HEK293T (cell line): ENCODE measurements around the gene AXL.
"Not testable (repeated sequence)": the region's sequence is repeated elsewhere in the genome, so short reads cannot be mapped to it uniquely, and the experiment has no call there.

Source experiments
- CTCF ChIA-PET: fragments of 350-600 bp; formaldehyde crosslinking; extraction: SDS; loops from one replicate; lab custom pipeline; 2021; ENCODE audit warnings: antibody characterized with exemption, inconsistent platforms; lab: Yijun Ruan, JAX
- POLR2A ChIA-PET: fragments of 350-600 bp; formaldehyde crosslinking; extraction: SDS; loops from one replicate; lab custom pipeline; 2020; ENCODE audit warnings: antibody characterized with exemption, inconsistent platforms; lab: Yijun Ruan, JAX
- DNase-seq: peaks from one replicate; pipeline ENCODE4 v3.0.0; 2012; ENCODE audit warnings: mixed read lengths; ENCODE audit errors: extremely low spot score
- ARNT ChIP-seq: fragments of 450-650 bp; IDR thresholded peaks from 2 replicates; pipeline ENCODE4 v1.6.1; 2017; ENCODE audit warnings: mild to moderate bottlenecking
- BHLHE40 ChIP-seq: fragments of 450-650 bp; IDR thresholded peaks from 2 replicates; pipeline ENCODE4 v1.6.1; 2016; ENCODE audit warnings: mild to moderate bottlenecking, moderate library complexity, borderline replicate concordance
- CTBP1 ChIP-seq: fragments of 450-650 bp; IDR thresholded peaks from 2 replicates; pipeline ENCODE4 v1.6.1; 2016; ENCODE audit warnings: borderline replicate concordance
- ELF4 ChIP-seq: fragments of 450-650 bp; IDR thresholded peaks from 2 replicates; pipeline ENCODE4 v1.6.1; 2017; ENCODE audit warnings: antibody characterized with exemption
- FOXA1 ChIP-seq: fragments of 450-650 bp; IDR thresholded peaks from 2 replicates; pipeline ENCODE4 v1.6.1; 2016; ENCODE audit warnings: mild to moderate bottlenecking
- FOXK2 ChIP-seq: fragments of 450-650 bp; IDR thresholded peaks from 2 replicates; pipeline ENCODE4 v1.6.1; 2016; ENCODE audit warnings: mild to moderate bottlenecking
- FOXM1 ChIP-seq: fragments of 450-650 bp; IDR thresholded peaks from 2 replicates; pipeline ENCODE4 v1.6.1; 2017; ENCODE audit warnings: mild to moderate bottlenecking, borderline replicate concordance
- HDGF ChIP-seq: fragments of 450-650 bp; IDR thresholded peaks from 2 replicates; pipeline ENCODE4 v1.6.1; 2017; ENCODE audit warnings: antibody characterized with exemption, borderline replicate concordance
- L3MBTL2 ChIP-seq: fragments of 450-650 bp; conservative IDR thresholded peaks from 2 replicates; pipeline ENCODE4 v1.6.1; 2016; ENCODE audit warnings: mild to moderate bottlenecking
- LEF1 ChIP-seq: fragments of 450-650 bp; IDR thresholded peaks from 2 replicates; pipeline ENCODE4 v1.6.1; 2017; ENCODE audit warnings: mild to moderate bottlenecking, borderline replicate concordance
- NFRKB ChIP-seq: fragments of 450-650 bp; IDR thresholded peaks from 2 replicates; pipeline ENCODE4 v1.6.1; 2016; ENCODE audit warnings: mild to moderate bottlenecking, moderate library complexity
- SP1 ChIP-seq: fragments of 450-650 bp; IDR thresholded peaks from 2 replicates; pipeline ENCODE4 v1.6.1; 2017
- SUZ12 ChIP-seq: fragments of 450-650 bp; IDR thresholded peaks from 2 replicates; pipeline ENCODE4 v1.6.1; 2016; ENCODE audit warnings: mild to moderate bottlenecking
- TARDBP ChIP-seq: fragments of 450-650 bp; IDR thresholded peaks from 2 replicates; pipeline ENCODE4 v1.6.1; 2016
- ZNF384 ChIP-seq: fragments of 450-650 bp; IDR thresholded peaks from 2 replicates; pipeline ENCODE4 v1.6.1; 2016
- TF ChIP-seq, protein P1 (sequence below): fragments of 450-650 bp; IDR thresholded peaks from 2 replicates; pipeline ENCODE4 v1.6.1; 2016

AXL gene

DNA sequence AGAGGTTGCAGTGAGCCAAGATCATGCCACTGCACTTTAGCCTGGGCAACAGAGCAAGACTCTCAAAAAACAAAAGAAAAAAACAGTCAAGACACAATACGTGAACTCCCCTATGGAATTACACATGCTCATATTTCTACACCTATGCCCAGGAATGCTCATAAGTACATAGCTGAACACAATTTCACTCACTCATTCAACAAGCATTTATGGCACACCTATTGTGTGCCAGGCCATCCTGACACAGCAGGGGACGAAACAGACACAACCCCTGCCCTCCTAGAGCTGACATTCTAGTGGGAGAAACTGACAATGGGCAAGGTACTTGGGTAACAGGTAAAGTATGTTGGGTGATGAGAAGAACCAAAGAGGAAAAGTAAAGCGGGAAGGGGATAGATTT lies 9.5 kb downstream of the AXL start:
- no peak for DNase-seq
- ChIA-PET CTCF (no interaction called here), POLR2A (interaction anchor here (1.2 kb wide), 1 partner anchor 36 kb away, joined by 3 read pairs; the partner anchor contains the start of gene HNRNPUL1)
- no peak for TF ChIP-seq L3MBTL2
- no peak for TF ChIP-seq SUZ12
- no peak for TF ChIP-seq FOXM1
- TF ChIP-seq ZNF384: no peak
- TF ChIP-seq TARDBP: no peak

DNA sequence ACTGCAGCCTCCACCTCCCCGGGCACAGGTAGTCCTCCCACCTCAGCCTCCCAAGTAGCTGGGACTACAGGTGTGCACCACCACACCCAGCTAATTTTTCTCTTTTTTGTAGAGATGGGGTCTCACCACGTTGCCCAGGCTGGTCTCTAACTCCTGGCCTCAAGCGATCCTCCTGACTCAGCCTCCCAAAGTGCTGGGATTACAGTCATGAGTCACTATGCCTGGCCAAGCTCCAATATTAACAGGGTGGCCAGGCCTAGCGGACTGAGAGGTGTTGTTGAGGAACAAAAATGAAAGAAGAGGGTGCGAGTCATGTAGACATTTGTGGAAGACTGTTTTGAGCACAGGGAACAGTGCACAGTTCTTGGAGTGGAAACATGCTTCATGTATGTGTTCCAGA lies 10.3 kb downstream of the AXL start:
- DNase-seq, CTCF ChIA-PET: not testable (repeated sequence)
- POLR2A ChIA-PET: interaction anchor here (1.2 kb wide), 1 partner anchor 35 kb away, joined by 3 read pairs; the partner anchor contains the start of gene HNRNPUL1

DNA sequence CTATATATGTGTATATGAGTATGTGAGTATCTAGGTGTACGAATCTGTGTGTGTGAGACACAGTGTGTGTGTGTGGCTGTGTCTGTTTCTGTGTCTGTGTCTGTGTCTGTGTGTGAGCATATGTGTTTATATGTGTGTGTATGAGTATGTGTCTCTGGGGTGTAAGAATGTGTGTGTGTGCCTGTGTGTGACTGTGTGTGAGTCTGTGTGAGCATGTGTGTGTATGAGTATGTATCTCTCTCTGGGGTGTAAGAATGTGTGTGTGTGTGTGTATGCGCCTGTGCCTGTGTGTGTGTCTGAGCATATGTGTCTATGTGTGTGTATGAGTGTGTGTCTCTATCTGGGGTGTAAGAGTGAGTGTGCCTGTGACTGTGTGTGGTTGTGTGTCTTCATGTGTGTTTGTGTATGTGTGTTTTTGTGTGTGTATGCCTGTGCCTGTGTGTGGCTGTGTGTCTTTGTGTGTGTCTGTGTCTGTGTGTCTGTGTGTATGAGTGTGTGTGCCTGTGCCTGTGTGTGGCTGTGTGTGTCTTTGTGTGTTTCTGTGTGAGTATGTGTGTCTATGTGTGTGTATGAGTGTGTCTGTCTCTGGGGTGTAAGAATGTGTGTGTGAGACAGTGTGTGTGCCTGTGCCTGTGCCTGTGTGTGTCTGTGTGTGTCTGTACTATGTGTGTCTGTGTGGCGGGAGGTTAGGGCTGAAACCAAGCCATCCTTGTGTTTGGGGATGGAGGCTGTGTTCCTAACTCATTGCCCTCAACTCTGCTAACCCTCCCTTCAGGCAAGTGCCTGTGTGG lies 11.2 kb downstream of the AXL start:
- no peak for DNase-seq
- ChIA-PET CTCF (no interaction called here), POLR2A (no interaction called here)
- TF ChIP-seq TARDBP (no peak), ZNF384 (no peak), FOXM1 (no peak), ELF4 (no peak), SP1 (no peak), ARNT (no peak), HDGF (no peak), NFRKB (no peak)

DNA sequence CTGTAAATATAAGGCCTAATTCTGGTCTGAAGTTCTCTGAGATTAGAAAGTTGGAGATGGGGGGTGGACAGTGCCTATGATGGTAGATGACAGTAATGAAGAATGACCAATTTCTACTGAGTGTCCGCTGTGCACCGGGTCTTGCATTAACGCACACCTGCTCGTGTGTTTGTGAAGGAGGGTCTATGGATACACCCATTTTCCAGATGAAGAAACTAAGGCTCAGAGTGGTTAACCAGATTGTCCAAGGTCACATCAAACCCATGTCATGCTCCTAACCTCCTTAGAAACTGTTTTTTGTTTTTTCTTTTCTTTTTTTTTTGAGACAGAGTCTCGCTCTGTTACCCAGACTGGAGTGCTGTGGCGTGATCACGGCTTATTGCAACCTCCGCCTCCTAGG lies 13.7 kb downstream of the AXL start:
- ChIA-PET POLR2A (no interaction called here), CTCF (no interaction called here)
- TF ChIP-seq FOXM1 (no peak), ELF4 (no peak), BHLHE40 (no peak), TARDBP (no peak), FOXK2 (no peak)
- DNase-seq: no peak

DNA sequence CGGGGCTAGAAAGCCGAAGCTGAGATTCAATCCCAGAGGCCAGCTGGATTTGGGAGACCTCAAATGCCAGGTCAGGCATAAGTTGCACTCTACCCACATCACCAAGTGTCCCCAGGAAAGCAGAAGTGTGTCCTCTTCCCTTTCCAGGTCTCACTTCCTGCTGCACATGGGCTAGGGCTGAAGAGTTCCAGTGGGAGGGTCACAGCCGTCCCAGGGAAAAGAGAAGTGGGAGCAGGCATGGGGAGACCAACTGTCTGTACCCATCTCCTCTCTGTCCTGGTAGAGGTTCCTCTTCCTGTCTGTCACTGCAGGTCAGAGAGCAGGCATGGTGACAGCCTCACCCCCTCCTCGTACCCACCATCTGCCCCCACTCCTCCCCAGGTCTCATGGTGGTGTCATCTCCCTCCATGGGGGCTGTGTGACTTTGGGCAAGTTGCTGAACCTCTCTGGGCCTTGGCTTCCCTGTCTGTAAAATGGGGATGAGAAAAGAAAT lies 14.8 kb downstream of the AXL start:
- ChIA-PET POLR2A (no interaction called here), CTCF (interaction anchor here (0.7 kb wide), 1 partner anchor 29 kb away, joined by 3 read pairs; no protein-coding TSS in a partner anchor)
- DNase-seq: no peak
- TF ChIP-seq ELF4 (no peak), CTBP1 (no peak)

DNA sequence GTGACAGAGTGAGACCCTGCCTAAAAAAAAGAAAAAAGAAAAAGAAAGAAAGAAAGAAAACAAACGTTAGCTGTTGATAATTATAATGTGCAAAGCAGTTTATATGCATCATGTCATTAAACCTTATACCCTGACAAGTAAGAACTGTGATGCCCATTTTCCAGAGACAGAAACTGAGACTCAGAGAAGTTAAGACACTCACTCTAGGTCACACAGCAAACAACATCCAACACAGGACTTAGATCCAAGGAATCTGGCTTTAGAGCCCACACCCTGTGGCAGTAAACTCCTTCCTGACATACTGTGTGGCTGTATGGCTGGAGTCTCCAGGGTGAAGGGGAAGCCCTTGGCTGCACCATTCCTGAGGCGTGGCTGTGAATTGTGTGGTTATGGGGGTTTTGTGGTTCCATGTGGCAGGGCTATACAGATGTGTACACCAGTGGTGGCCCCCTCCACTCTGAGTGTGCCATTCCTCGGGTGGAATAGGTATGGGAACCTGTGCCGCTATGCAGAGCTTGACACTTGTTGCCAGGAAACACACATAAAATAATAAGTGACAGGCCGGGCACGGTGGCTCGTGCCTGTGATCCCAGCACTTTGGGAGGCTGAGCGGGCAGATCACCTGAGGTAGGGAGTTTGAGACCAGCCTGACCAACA lies 15.6 kb downstream of the AXL start:
- DNase-seq: no peak
- ChIA-PET POLR2A (no interaction called here), CTCF (interaction anchor here (0.6 to 0.7 kb wide), 2 partner anchors 14 to 28 kb away, joined by 3 read pairs; no protein-coding TSS in a partner anchor)
- TF ChIP-seq CTBP1: no peak
- TF ChIP-seq, protein P1, sequence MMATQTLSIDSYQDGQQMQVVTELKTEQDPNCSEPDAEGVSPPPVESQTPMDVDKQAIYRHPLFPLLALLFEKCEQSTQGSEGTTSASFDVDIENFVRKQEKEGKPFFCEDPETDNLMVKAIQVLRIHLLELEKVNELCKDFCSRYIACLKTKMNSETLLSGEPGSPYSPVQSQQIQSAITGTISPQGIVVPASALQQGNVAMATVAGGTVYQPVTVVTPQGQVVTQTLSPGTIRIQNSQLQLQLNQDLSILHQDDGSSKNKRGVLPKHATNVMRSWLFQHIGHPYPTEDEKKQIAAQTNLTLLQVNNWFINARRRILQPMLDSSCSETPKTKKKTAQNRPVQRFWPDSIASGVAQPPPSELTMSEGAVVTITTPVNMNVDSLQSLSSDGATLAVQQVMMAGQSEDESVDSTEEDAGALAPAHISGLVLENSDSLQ: 0 out of 2 replicates have a peak, but pooled peaks have one; percentile 38
- TF ChIP-seq SP1: no peak
- TF ChIP-seq FOXM1: no peak
- no peak for TF ChIP-seq LEF1
- TF ChIP-seq ELF4: no peak
- TF ChIP-seq BHLHE40: no peak

DNA sequence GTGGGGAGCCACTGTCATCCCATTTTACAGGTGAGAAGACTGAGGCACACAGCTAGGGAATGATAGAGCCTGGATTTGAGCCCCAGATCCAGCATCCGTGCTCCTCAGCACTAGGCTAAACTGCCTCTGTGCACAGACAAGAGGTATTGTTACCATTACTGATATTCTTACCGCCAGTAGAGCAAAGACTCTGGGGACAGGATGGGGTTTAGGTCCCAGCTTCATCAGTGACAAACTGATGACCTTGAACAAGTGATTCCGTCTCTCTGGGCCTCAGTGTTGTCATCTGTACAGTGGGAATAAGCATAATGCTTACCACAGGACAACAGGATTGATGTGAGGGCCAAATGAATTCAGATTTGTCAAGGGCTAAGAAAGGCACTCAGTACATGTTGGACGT lies 16.5 kb downstream of the AXL start:
- TF ChIP-seq ZNF384 (no peak), ELF4 (no peak), LEF1 (no peak), SUZ12 (no peak), FOXA1 (no peak), TARDBP (no peak), FOXM1 (no peak), ARNT (no peak), HDGF (no peak), BHLHE40 (no peak), CTBP1 (no peak), FOXK2 (no peak), L3MBTL2 (no peak)
- TF ChIP-seq, protein P1: no peak
- DNase-seq: no peak
- ChIA-PET CTCF (interaction anchor here (0.6 kb wide), 2 partner anchors 13 to 411 kb away, joined by 3 to 4 read pairs; no protein-coding TSS in a partner anchor), POLR2A (no interaction called here)

DNA sequence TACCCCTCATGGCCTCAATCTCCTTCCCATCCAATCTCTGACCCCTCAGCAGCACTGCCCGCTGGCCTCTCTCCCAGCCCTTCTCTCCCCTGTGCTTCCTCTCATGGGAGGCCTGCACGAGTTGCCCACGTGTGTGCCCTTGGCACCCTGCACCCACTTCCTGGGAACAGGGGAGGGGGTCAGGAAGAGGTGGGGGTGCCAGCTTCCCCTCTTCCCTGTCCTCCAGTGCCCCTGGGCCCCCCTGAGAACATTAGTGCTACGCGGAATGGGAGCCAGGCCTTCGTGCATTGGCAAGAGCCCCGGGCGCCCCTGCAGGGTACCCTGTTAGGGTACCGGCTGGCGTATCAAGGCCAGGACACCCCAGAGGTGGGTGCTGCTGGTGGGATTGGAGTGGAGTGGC lies 19.2 kb downstream of the AXL start:
- ChIA-PET POLR2A (no interaction called here), CTCF (no interaction called here)
- DNase-seq: no peak
- TF ChIP-seq L3MBTL2: no peak
- TF ChIP-seq BHLHE40: no peak
- TF ChIP-seq HDGF: no peak
